ENCODE results near the gene CCDC177.

Gene CCDC177

GRCh38 chr14:69528930-69529329 lies 45.7 kb downstream of the CCDC177 start:
- no peak for DNase-seq (ENCODE audit: low spot score)

GRCh38 chr14:69528143-69528542 lies 46.5 kb downstream of the CCDC177 start:
- DNase-seq (ENCODE audit: low spot score), result no peak

- DNase-seq (ENCODE audit: low spot score), result no peak
Measured at GRCh38 chr14:69527635-69528034, 47.0 kb downstream of the CCDC177 start.

- no peak for DNase-seq (ENCODE audit: low spot score)
Measured at GRCh38 chr14:69525896-69526295, 48.8 kb downstream of the CCDC177 start.

- DNase-seq (ENCODE audit: low spot score), result no peak
Measured at GRCh38 chr14:69522026-69522425, 52.6 kb downstream of the CCDC177 start.

Data from D341Med (cell line).